Measurements from ENCODE around the gene PRKG1. TPM values are rescaled to one million over a fixed set of nuclear protein-coding genes. Genes with fewer than 3 reads are reported as not detected.

Gene PRKG1
- total and polyA plus RNA-seq, 2 of the 8 experiments (the other 6 are each of a cell fraction or from before 2014, with no cell fraction given), result 4.2 to 15.2 TPM

DNA sequence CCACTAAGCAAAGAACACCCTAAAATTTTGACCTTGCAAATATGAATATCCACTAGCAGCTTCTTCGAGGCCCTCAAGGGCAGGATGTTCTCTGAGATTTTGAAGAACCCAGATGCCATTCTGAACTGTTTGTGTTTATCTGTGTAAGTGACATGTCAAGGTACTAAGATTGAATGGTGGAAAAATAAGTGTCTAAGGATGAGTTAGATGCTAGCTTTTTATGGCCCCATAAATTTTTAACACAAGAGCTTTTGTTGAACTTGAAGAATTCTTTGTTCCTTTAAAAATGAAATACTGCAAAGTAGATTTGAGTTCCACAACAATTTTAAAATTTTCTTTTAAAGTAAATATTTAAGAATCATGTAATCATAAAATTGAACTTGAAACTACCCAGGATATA is 365.4 kb downstream of the PRKG1 start (continued):
- no peak for TF ChIP-seq CHD7 (IDR thresholded peaks at IDR 0.05; ENCODE audit: insufficient replicate concordance, low read length)

Measured in H1 (cell line).